Astrocyte (in vitro differentiated cells and primary cell): Measurements from ENCODE around the gene AGBL4. TPM values are rescaled to one million over a fixed set of nuclear protein-coding genes. Genes with fewer than 3 reads are reported as not detected.

Source experiments
- DNase-seq: peaks from one replicate; pipeline ENCODE4 v3.0.0-alpha.2; 2010; ENCODE audit warnings: low read depth
- FAIRE-seq: peaks from 2 replicates; lab custom pipeline; 2011; peaks lifted over from hg19 to GRCh38; lab: Jason Lieb, UNC
- H2AFZ ChIP-seq: 2 replicates; pipeline ENCODE4 v1.6.0; 2012; ENCODE audit warnings: low read depth, low read length, inconsistent platforms
- H3K27ac ChIP-seq: 2 replicates; pipeline ENCODE4 v1.5.1; 2011; ENCODE audit warnings: low read depth, low read length, inconsistent platforms
- H3K27me3 ChIP-seq: 2 replicates; pipeline ENCODE4 v1.6.0; 2011; ENCODE audit warnings: low read length, inconsistent platforms; ENCODE audit not compliant: insufficient read depth
- H3K36me3 ChIP-seq: 2 replicates; pipeline ENCODE4 v1.5.1; 2011; ENCODE audit warnings: low read length, inconsistent platforms; ENCODE audit not compliant: insufficient read depth
- H3K4me1 ChIP-seq: 2 replicates; pipeline ENCODE4 v1.5.1; 2011; ENCODE audit warnings: low read length, inconsistent platforms; ENCODE audit not compliant: insufficient read depth
- H3K4me2 ChIP-seq: 2 replicates; pipeline ENCODE4 v1.6.0; 2012; ENCODE audit warnings: low read length, inconsistent platforms
- H3K4me3 ChIP-seq: 2 replicates; pipeline ENCODE4 v1.5.1; 2011; ENCODE audit warnings: low read depth, mild to moderate bottlenecking, low read length, inconsistent platforms; ENCODE audit not compliant: insufficient read depth
- H3K79me2 ChIP-seq: 2 replicates; pipeline ENCODE4 v1.6.0; 2012; ENCODE audit warnings: mild to moderate bottlenecking, low read length, inconsistent platforms; ENCODE audit not compliant: insufficient read depth
- H3K9ac ChIP-seq: 2 replicates; pipeline ENCODE4 v1.6.0; 2012; ENCODE audit warnings: mild to moderate bottlenecking, low read length, inconsistent platforms
- H3K9me3 ChIP-seq: 2 replicates; pipeline ENCODE4 v1.5.1; 2012; ENCODE audit warnings: low read depth, mild to moderate bottlenecking, low read length, inconsistent platforms; ENCODE audit not compliant: insufficient read depth
- H4K20me1 ChIP-seq: 2 replicates; pipeline ENCODE4 v1.6.0; 2012; ENCODE audit warnings: low read length, inconsistent platforms; ENCODE audit not compliant: insufficient read depth
- H3K27ac Mint-ChIP-seq: one replicate; pipeline ENCODE4 v1.8.0; 2021; ENCODE audit warnings: mild to moderate bottlenecking, mixed read lengths; ENCODE audit not compliant: unreplicated experiment
- H3K27me3 Mint-ChIP-seq: one replicate; pipeline ENCODE4 v1.8.0; 2021; ENCODE audit warnings: low read depth, mixed read lengths; ENCODE audit not compliant: unreplicated experiment
- H3K36me3 Mint-ChIP-seq: one replicate; pipeline ENCODE4 v1.8.0; 2021; ENCODE audit warnings: low read depth, mixed read lengths; ENCODE audit not compliant: unreplicated experiment
- H3K4me1 Mint-ChIP-seq: one replicate; pipeline ENCODE4 v1.8.0; 2021; ENCODE audit warnings: low read depth, mixed read lengths; ENCODE audit not compliant: unreplicated experiment
- H3K4me3 Mint-ChIP-seq: one replicate; pipeline ENCODE4 v1.8.0; 2021; ENCODE audit warnings: mild to moderate bottlenecking, moderate library complexity, mixed read lengths; ENCODE audit not compliant: unreplicated experiment
- H3K9me3 Mint-ChIP-seq: one replicate; pipeline ENCODE4 v1.8.0; 2021; ENCODE audit warnings: mild to moderate bottlenecking, mixed read lengths; ENCODE audit not compliant: unreplicated experiment
- CTCF ChIP-seq: IDR thresholded peaks from 2 replicates; pipeline ENCODE4 v1.5.1; 2011; ENCODE audit warnings: low read depth, mild to moderate bottlenecking, inconsistent platforms, low read length, moderate library complexity; ENCODE audit not compliant: insufficient read depth
- EZH2 ChIP-seq: IDR thresholded peaks from 2 replicates; pipeline ENCODE4 v1.6.1; 2012; ENCODE audit warnings: mild to moderate bottlenecking, low read length, inconsistent platforms; ENCODE audit not compliant: insufficient read depth
- total RNA-seq: library from RNA; stranded (reverse); gene quantifications from 2 replicates; pipeline ENCODE4 v1.2.1, GENCODE V29; 2021

AGBL4 gene
- total RNA-seq, 1 donor from 2014 or later, result not detected

- Mint-ChIP-seq H3K9me3 (peaks cover 1% of the 10 kb centered on the region), H3K4me3 (no peak overlapping the region), H3K4me1 (no peaks in the 10 kb centered on the region), H3K27me3 (peaks cover 20% of the 10 kb centered on the region), H3K27ac (no peak overlapping the region), H3K36me3 (no peaks in the 10 kb centered on the region)
- no peak for FAIRE-seq
- Histone ChIP-seq H2AFZ (no peak overlapping the region), H4K20me1 (no peaks in the 10 kb centered on the region), H3K9ac (no peak overlapping the region), H3K9me3 (no peaks in the 10 kb centered on the region), H3K79me2 (no peaks in the 10 kb centered on the region), H3K4me3 (no peak overlapping the region), H3K36me3 (no peaks in the 10 kb centered on the region), H3K27me3 (peaks cover 2% of the 10 kb centered on the region), H3K4me1 (no peaks in the 10 kb centered on the region), H3K4me2 (no peak overlapping the region), H3K27ac (no peak overlapping the region)
- TF ChIP-seq EZH2, result no peak
- TF ChIP-seq CTCF, result no peak
- no peak for DNase-seq
Measured at GRCh38 chr1:48576565-48576964, 1447.2 kb downstream of the AGBL4 start.

GRCh38 chr1:48572646-48573258 lies 1451.0 kb downstream of the AGBL4 start:
- Histone ChIP-seq H3K27me3 (peaks cover 2% of the 10 kb centered on the region), H3K9ac (no peak overlapping the region), H3K9me3 (no peaks in the 10 kb centered on the region), H2AFZ (no peak overlapping the region), H3K4me2 (no peak overlapping the region), H3K4me3 (no peak overlapping the region), H3K27ac (no peak overlapping the region), H4K20me1 (no peaks in the 10 kb centered on the region), H3K36me3 (no peaks in the 10 kb centered on the region), H3K4me1 (no peaks in the 10 kb centered on the region), H3K79me2 (no peaks in the 10 kb centered on the region)
- no peaks in the 10 kb centered on the region for H3K36me3 Mint-ChIP-seq
- DNase-seq (peak; percentile 41), FAIRE-seq (no peak)
- H3K27ac Mint-ChIP-seq, result no peak overlapping the region
- H3K27me3 Mint-ChIP-seq, result peaks cover 35% of the 10 kb centered on the region
- no peaks in the 10 kb centered on the region for H3K4me1 Mint-ChIP-seq
- TF ChIP-seq EZH2 (no peak), CTCF (peak; percentile 83)
- no peaks in the 10 kb centered on the region for H3K9me3 Mint-ChIP-seq
- no peak overlapping the region for H3K4me3 Mint-ChIP-seq

GRCh38 chr1:48572134-48572533 lies 1451.6 kb downstream of the AGBL4 start:
- no peaks in the 10 kb centered on the region for H3K4me1 Mint-ChIP-seq
- TF ChIP-seq EZH2 (no peak), CTCF (no peak)
- no peaks in the 10 kb centered on the region for H3K36me3 Mint-ChIP-seq
- no peaks in the 10 kb centered on the region for H3K4me1 ChIP-seq
- H3K27me3 Mint-ChIP-seq, result peaks cover 31% of the 10 kb centered on the region
- H3K9me3 ChIP-seq, result no peaks in the 10 kb centered on the region
- no peak overlapping the region for H3K4me3 Mint-ChIP-seq
- no peak overlapping the region for H3K9ac ChIP-seq
- no peaks in the 10 kb centered on the region for H3K36me3 ChIP-seq
- no peak for FAIRE-seq
- DNase-seq, result no peak
- no peaks in the 10 kb centered on the region for H3K9me3 Mint-ChIP-seq
- H3K4me3 ChIP-seq, result no peak overlapping the region
- H3K79me2 ChIP-seq, result no peaks in the 10 kb centered on the region
- H4K20me1 ChIP-seq, result no peaks in the 10 kb centered on the region
- peaks cover 2% of the 10 kb centered on the region for H3K27me3 ChIP-seq
- H2AFZ ChIP-seq, result no peak overlapping the region
- H3K27ac ChIP-seq, result no peak overlapping the region
- no peak overlapping the region for H3K4me2 ChIP-seq
- no peak overlapping the region for H3K27ac Mint-ChIP-seq
